Chondrocyte (in vitro differentiated cells): ENCODE data around the gene SH3BP5. TPM values are rescaled to one million over a fixed set of nuclear protein-coding genes. Genes with fewer than 3 reads are reported as not detected.

Experiments used
- DNase-seq: peaks from one replicate; pipeline ENCODE4 v3.0.0; 2021; ENCODE audit warnings: mixed read lengths, low spot score
- H3K27ac Mint-ChIP-seq: one replicate; pipeline ENCODE4 v1.8.0; 2021; ENCODE audit warnings: mild to moderate bottlenecking, moderate library complexity, mixed read lengths; ENCODE audit not compliant: unreplicated experiment
- H3K27me3 Mint-ChIP-seq: 2 replicates; pipeline ENCODE4 v1.8.0; 2021; ENCODE audit warnings: low read depth, mixed read lengths
- H3K36me3 Mint-ChIP-seq: 2 replicates; pipeline ENCODE4 v1.8.0; 2021; ENCODE audit warnings: low read depth, mixed read lengths
- H3K4me1 Mint-ChIP-seq: 2 replicates; pipeline ENCODE4 v1.8.0; 2021; ENCODE audit warnings: low read depth, mild to moderate bottlenecking, mixed read lengths
- H3K4me3 Mint-ChIP-seq: one replicate; pipeline ENCODE4 v1.8.0; 2021; ENCODE audit warnings: mild to moderate bottlenecking, moderate library complexity, mixed read lengths; ENCODE audit not compliant: unreplicated experiment
- H3K9me3 Mint-ChIP-seq: 2 replicates; pipeline ENCODE4 v1.8.0; 2021; ENCODE audit warnings: low read depth, mixed read lengths
- long read RNA-seq: library from polyadenylated mRNA; stranded (forward); transcript quantifications from one replicate; pipeline ENCODE4 v2.0.0, GENCODE V29; 2021
- total RNA-seq: library from RNA; stranded (reverse); gene quantifications from 3 replicates; pipeline ENCODE4 v1.2.1, GENCODE V29; 2021
- TF ChIP-seq, protein P1 (sequence below): fragments of 200-600 bp; sonication (generic); IDR thresholded peaks from 2 replicates; pipeline ENCODE4 v1.5.0; 2021; ENCODE audit warnings: antibody characterized with exemption, mild to moderate bottlenecking, moderate library complexity

The SH3BP5 gene
- total RNA-seq = 12.2 to 13.5 TPM (median 13.3 TPM) in 3 replicates
- long read RNA-seq, partial matches to known transcripts = 0 of 6 reads
- long read RNA-seq, other reads (novel, unspliced or antisense) = 2 of 6 reads

DNA sequence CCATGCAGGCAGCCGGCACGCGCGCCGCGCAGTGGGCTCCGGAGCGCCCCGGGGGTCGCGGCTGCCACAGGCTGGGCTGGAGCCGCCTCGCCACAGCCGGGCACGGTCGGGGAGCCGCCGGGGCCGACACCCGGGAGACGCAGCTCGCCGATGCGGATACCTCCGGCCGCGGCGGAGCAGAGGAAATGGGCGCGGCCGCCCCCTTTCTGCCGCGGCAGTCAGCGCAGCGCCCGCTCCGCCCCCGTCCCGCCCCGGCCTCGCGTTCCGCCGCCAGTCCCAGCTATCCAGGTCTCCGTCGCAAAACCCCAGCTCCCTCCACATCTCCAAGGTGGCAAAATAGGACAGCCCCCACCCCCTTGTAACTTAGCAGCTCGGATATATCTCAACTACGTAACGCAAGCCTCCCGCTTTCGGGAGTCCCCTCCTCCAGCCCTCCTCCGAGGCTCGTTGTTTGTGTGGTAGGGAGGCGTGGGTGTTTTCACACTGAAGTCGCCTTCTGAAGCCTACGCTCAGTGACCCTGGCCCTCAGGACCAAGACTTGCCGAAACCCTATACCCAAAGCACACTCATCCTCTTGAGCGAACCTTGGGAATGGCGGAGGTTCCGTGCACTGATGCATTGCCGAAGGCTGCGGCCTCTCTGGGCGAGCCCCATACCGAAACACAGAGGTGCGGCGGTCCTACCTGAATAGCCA is at the start of gene SH3BP5:
Gene SH3BP5, minus strand, starts transcription at position 182 of the 694 bp plus-strand sequence. Its CDS starts 178 bp downstream, at position 4.
- DNase-seq = no peak
- H3K27ac Mint-ChIP-seq = peak within 1 kb of the TSS; percentile 67
- peak within 1 kb of the TSS; percentile 90 for H3K4me3 Mint-ChIP-seq
- H3K9me3 Mint-ChIP-seq = no peaks in the 10 kb centered on the region
- no peaks in the 10 kb centered on the region for H3K27me3 Mint-ChIP-seq
- H3K36me3 Mint-ChIP-seq = peaks cover 4% of the 10 kb centered on the region
- peaks cover 37% of the 10 kb centered on the region for H3K4me1 Mint-ChIP-seq
- TF ChIP-seq, protein P1, sequence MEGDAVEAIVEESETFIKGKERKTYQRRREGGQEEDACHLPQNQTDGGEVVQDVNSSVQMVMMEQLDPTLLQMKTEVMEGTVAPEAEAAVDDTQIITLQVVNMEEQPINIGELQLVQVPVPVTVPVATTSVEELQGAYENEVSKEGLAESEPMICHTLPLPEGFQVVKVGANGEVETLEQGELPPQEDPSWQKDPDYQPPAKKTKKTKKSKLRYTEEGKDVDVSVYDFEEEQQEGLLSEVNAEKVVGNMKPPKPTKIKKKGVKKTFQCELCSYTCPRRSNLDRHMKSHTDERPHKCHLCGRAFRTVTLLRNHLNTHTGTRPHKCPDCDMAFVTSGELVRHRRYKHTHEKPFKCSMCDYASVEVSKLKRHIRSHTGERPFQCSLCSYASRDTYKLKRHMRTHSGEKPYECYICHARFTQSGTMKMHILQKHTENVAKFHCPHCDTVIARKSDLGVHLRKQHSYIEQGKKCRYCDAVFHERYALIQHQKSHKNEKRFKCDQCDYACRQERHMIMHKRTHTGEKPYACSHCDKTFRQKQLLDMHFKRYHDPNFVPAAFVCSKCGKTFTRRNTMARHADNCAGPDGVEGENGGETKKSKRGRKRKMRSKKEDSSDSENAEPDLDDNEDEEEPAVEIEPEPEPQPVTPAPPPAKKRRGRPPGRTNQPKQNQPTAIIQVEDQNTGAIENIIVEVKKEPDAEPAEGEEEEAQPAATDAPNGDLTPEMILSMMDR = peak; percentile 83

DNA sequence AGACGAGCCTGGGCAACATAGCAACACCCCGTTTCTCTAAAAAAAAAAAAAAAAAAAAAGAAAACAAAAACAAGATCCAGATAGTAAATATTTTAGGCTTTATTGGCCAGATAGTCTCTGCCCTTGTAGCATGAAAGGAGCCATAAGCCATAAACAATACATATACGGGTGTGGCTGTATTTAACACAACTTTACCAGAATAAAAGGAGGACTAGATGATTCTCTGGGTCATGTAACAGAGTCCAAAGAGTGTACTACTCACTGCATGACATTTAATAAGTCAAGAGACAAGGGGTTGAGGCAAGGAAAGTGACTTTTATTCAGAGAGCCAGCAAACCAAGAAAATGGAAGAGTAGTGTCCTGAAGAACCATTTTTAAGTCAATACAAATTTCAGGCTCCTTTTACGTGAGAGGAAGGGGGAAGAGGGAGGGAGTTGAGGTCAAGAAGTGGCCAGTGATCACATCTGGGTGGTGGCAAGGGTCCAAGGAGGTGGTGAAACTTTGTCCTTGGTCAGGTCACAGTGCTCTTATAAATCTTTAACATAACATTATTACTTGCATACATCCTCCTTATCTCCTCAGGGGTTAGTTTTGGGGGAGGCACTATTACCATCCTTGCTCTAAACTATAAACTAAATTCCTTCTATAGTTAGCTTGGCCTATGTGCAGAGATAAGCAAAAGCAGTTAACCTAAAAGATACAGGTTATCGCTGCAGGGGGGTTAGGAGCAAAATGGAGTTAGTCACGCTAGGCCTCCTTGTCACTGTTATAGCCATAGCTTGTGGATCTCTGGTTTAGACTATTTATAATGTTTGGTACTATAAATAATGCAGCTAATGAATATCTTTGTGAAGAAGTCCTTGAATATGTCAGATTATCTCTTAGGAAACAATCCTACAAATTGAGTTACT is 48.8 kb upstream of the SH3BP5 start:
- Mint-ChIP-seq H3K4me3 (no peak overlapping the region), H3K27ac (no peak overlapping the region), H3K36me3 (peaks cover 2% of the 10 kb centered on the region), H3K27me3 (no peaks in the 10 kb centered on the region), H3K9me3 (peaks cover 7% of the 10 kb centered on the region), H3K4me1 (peaks cover 12% of the 10 kb centered on the region)
- TF ChIP-seq, protein P1 = no peak
- no peak for DNase-seq

DNA sequence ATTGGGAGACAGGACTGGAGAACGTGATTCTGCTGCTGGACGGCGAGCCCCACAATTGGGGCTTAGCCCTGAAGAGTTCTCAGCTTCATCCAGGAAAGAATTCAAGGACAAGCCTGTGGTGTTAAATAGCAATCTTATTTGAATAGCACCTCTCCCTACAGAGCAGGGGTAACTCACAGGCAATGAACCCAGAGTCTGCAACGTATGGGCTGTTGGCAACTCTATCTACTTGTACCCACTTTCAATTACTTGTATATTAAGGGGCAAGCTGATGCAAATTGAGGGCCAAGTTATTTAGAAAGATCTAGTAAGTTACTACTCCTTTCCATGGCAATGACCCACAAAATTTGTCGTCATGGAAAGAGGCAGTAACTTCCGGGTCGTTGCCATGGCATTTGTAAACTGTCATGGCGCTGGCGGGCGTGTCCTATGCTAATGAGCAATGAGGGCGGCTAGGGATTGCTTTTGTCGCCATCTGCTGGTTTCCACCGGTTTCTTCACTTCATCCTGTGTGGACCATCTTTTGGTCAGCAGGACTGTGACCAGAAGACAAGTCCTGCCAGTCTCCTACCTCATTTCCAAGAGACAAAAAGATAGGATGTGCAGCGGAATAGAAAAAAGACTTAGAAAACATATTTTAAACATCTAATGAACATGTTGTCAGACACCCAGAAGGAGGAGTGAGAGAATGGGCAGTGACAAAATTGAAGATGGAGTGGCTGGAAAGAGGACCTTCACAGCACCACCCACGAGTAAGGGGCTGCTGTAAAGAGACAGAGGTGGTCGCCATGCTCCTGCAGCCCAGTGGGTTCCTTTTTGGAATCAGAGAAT is 45.8 kb upstream of the SH3BP5 start:
- Mint-ChIP-seq H3K27ac (peak overlapping the region; percentile 49), H3K4me1 (peaks cover 4% of the 10 kb centered on the region), H3K27me3 (no peaks in the 10 kb centered on the region), H3K36me3 (no peaks in the 10 kb centered on the region), H3K4me3 (no peak overlapping the region), H3K9me3 (no peaks in the 10 kb centered on the region)
- TF ChIP-seq, protein P1 = peak; percentile 87
- no peak for DNase-seq

DNA sequence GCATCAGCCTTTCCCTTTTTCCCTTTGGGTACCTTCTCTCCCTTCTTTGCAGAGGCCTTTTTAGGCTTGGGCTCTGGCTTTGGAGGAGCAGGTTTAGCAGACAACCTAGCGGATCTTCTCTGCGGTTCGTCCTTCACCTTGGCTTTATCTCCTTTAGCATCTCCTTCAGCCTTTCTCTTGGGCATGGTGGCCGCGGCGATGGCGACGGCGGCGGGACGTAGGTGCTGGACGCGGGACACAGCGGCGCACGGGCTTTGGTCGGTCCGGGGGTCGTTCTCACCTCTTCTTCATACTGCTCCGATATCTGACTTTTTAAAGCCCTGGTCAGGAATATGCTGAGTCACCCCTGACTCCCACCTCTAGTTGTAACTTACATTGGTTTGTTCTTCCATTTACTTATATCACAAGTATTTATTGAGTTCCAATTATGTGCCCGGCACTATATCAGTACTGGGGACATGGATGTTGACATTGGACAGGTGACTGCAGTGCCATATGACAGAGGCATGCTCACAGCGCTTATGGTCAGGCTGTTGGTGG is 43.1 kb upstream of the SH3BP5 start:
- H3K4me3 Mint-ChIP-seq = no peak overlapping the region
- TF ChIP-seq, protein P1 = no peak

More for the DNA sequence above, 43.1 kb upstream of the SH3BP5 start:
- Mint-ChIP-seq H3K27ac (no peak overlapping the region), H3K27me3 (no peaks in the 10 kb centered on the region), H3K4me1 (peaks cover 4% of the 10 kb centered on the region), H3K9me3 (no peaks in the 10 kb centered on the region), H3K36me3 (no peaks in the 10 kb centered on the region)
- no peak for DNase-seq
